ENCODE data around the gene MAPKAP1. TPM values are rescaled to one million over a fixed set of nuclear protein-coding genes. Genes with fewer than 3 reads are reported as not detected.

The MAPKAP1 gene
- total RNA-seq, 8 experiments from 2014 or later = 36.0 to 159 (median 58.8) TPM

DNA sequence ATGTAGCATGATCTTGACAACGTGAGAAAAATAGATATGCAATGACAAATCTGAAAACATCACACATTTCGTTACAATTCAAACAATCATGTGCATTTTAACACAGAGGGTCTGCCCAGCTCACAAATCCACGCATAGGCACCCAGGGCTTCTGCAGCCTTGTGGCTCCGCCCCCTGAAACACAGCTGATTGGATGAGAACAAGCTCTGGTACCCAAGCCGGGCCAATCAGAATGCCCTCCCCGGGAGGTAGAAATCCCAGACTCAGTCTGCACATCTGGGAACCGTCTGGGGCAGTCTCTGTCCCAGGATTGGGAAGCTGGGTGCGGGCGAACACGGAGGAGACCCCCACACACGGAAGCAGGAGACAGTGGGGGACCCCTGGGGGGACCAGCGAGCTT lies 307.8 kb downstream of the MAPKAP1 start:
- no peak for ATAC-seq (replicated peaks in 6 of 8)
- no peak overlapping the region for H3K4me3 ChIP-seq
- in situ Hi-C loops (cut with MboI; ENCODE audit: low pct_unique_long_range_greater_than_20kb in 2 of 9, low sequenced_read_pairs in 9 of 9, unreplicated experiment in 9 of 9) = no loop called here
- no peak overlapping the region for H3K27ac ChIP-seq
- WGBS, 10 experiments = 67 to 100% (median 88%) methylated on average over 1 to 4 of the region's 12 CpGs; no CpG with 5 or more reads in 1 of the 10 experiments
- H3K4me1 ChIP-seq (replicated peaks in 1 of 2) = no peaks in the 10 kb centered on the region

DNA sequence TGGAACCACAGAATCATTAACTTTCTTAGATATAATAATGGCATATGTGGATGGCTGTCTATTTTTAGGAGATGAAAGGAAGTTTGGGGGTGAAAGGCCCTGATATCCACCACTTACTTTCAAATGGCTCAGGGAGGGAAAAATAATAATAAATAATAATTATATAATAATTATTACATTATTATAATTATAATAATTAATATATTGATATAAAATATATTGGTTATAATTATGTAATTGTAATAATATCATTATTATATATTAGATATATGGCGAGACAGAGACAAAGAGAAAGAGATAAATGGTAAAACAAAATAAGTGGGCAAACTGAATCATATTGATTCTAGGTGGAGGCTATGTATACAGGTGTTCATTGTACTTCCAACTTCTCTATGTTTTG lies 308.8 kb downstream of the MAPKAP1 start:
- no peak overlapping the region for H3K4me3 ChIP-seq
- in situ Hi-C loops (cut with MboI; ENCODE audit: low pct_unique_long_range_greater_than_20kb in 2 of 9, low sequenced_read_pairs in 9 of 9, unreplicated experiment in 9 of 9) = no loop called here
- WGBS, 10 experiments = 44 to 100% (median 92%) methylated on average over 1 of the region's 1 CpG; no CpG with 5 or more reads in 1 of the 10 experiments
- H3K4me1 ChIP-seq (replicated peaks in 1 of 2) = no peaks in the 10 kb centered on the region
- H3K27ac ChIP-seq = no peak overlapping the region
- no peak for ATAC-seq (replicated peaks in 6 of 8)

DNA sequence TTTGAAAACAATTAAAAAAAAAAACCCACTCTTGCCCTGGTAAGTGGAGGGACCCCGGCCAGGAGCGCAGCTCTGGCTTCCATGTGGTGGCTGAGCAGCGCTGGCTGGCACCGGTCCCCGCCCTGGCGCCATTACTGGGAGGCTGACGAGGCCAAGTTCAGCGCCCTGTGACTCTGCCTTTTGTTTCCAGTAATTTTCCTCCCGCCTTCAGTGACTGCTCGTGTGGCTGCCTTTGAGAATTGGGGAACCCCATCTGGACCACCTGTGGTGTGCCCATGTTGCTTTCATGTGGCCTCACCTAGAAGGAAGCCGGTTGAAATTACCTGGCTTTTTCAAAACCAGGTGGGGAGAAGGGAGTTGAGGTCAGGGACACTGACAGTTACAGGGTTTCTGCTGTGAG lies 309.3 kb downstream of the MAPKAP1 start:
- H3K4me3 ChIP-seq = no peak overlapping the region
- in situ Hi-C loops (cut with MboI; ENCODE audit: low pct_unique_long_range_greater_than_20kb in 2 of 9, low sequenced_read_pairs in 9 of 9, unreplicated experiment in 9 of 9) = no loop called here
- no peak overlapping the region for H3K27ac ChIP-seq
- 13 to 100% (median 88%) methylated on average over 1 to 11 of the region's 11 CpGs; no CpG with 5 or more reads in 3 of the 10 experiments for WGBS, 10 experiments
- ATAC-seq (replicated peaks in 6 of 8) = peak in 1 of 8 experiments; percentile 20
- no peaks in the 10 kb centered on the region for H3K4me1 ChIP-seq (replicated peaks in 1 of 2)

DNA sequence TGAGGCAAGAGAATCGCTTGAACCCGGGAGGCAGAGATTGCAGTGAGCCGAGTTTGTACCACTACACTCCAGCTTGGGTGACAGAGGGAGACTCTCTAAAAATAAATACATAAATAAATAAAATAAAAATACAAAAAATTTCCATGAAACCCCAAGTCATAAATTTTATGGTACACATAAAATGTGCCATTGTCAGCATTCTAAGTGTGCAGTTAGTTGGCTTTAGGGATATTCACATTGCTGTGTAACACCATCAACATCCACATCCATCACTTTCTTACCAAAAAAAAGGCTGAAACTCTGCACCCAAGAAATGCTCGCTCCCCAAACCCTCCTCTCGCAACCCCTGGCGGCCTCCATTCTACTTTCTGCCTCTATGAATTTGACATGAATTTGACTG lies 310.2 kb downstream of the MAPKAP1 start:
- in situ Hi-C loops (cut with MboI; ENCODE audit: low pct_unique_long_range_greater_than_20kb in 2 of 9, low sequenced_read_pairs in 9 of 9, unreplicated experiment in 9 of 9) = no loop called here
- ATAC-seq (replicated peaks in 6 of 8) = no peak
- H3K4me3 ChIP-seq = no peak overlapping the region
- H3K27ac ChIP-seq = no peak overlapping the region
- 80 to 100% (median 94%) methylated on average over 1 to 6 of the region's 6 CpGs; no CpG with 5 or more reads in 3 of the 10 experiments for WGBS, 10 experiments
- no peaks in the 10 kb centered on the region for H3K4me1 ChIP-seq (replicated peaks in 1 of 2)

DNA sequence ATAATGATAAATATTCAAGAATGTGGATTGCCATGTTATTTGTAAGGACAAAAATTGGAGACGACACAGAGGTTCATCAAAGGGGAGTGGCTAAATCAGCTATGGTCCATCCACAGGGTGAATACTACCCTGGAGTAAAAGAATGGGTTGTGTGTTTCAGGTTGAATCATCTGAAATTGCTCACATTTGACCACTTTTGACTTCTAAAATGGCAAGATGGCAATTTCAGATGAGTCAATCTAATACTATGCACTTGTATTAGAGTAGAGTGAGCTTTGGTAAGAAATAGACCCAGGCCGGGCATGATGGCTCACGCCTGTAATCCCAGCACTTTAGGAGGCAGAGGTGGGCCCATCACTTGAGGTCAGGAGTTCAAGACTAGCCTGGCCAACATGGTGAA lies 313.6 kb downstream of the MAPKAP1 start:
- Histone ChIP-seq H3K4me1 (replicated peaks in 1 of 2) (no peaks in the 10 kb centered on the region), H3K27ac (no peak overlapping the region), H3K4me3 (no peak overlapping the region)
- ATAC-seq (replicated peaks in 6 of 8) = no peak
- in situ Hi-C loops (cut with MboI; ENCODE audit: low pct_unique_long_range_greater_than_20kb in 2 of 9, low sequenced_read_pairs in 9 of 9, unreplicated experiment in 9 of 9) = no loop called here
- 0 to 100% (median 87%) methylated on average over 1 to 3 of the region's 3 CpGs; no CpG with 5 or more reads in 4 of the 10 experiments for WGBS, 10 experiments

DNA sequence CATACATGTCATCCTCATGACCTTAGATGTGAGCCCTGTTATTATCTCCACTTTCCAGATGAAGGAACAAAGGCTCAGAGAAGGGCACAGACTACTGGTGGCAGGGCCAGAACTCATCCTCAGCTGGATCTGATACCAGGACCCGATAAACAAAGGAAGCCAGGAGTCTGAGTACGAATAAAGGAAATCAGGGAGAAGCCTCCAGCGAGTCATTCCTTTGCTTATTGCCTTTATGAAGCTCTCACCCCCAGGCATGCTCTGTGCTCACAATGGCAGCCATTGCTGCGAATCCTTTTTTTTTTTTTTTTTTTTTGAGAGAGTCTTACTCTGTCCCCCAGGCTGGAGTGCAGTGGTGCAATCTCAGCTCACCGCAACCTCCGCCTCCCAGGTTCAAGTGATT lies 315.3 kb downstream of the MAPKAP1 start:
- WGBS, 10 experiments = 80 to 100% (median 90%) methylated on average over 1 to 6 of the region's 6 CpGs; no CpG with 5 or more reads in 3 of the 10 experiments
- H3K4me3 ChIP-seq = no peak overlapping the region
- H3K27ac ChIP-seq = no peak overlapping the region
- in situ Hi-C loops (cut with MboI; ENCODE audit: low pct_unique_long_range_greater_than_20kb in 2 of 9, low sequenced_read_pairs in 9 of 9, unreplicated experiment in 9 of 9) = no loop called here
- ATAC-seq (replicated peaks in 6 of 8) = no peak
- no peaks in the 10 kb centered on the region for H3K4me1 ChIP-seq (replicated peaks in 1 of 2)

DNA sequence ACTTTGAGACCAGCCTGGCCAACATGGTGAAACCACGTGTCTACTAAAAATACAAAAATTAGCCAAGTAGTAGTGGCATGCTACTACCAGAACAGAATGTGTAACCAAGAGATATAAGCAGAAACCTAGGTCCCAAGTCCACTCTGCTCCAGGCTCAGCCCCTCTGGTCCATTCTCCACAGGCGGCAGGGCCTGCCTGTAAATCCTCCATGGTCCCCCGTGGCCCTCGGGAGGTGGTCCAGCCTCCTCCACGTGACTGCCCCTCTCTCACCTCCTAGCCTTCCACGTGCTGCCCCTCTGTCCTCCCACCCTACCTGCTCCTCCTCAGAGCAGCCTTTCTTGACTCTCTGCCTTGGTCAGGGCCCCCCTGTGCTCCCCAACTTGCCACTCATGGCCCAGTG lies 318.0 kb downstream of the MAPKAP1 start:
- Histone ChIP-seq H3K27ac (no peak overlapping the region), H3K4me1 (replicated peaks in 1 of 2) (no peaks in the 10 kb centered on the region), H3K4me3 (no peak overlapping the region)
- WGBS, 10 experiments = 17 to 100% (median 55%) methylated on average over 1 to 4 of the region's 6 CpGs; no CpG with 5 or more reads in 6 of the 10 experiments
- ATAC-seq (replicated peaks in 6 of 8) = no peak
- in situ Hi-C loops (cut with MboI; ENCODE audit: low pct_unique_long_range_greater_than_20kb in 2 of 9, low sequenced_read_pairs in 9 of 9, unreplicated experiment in 9 of 9) = no loop called here

DNA sequence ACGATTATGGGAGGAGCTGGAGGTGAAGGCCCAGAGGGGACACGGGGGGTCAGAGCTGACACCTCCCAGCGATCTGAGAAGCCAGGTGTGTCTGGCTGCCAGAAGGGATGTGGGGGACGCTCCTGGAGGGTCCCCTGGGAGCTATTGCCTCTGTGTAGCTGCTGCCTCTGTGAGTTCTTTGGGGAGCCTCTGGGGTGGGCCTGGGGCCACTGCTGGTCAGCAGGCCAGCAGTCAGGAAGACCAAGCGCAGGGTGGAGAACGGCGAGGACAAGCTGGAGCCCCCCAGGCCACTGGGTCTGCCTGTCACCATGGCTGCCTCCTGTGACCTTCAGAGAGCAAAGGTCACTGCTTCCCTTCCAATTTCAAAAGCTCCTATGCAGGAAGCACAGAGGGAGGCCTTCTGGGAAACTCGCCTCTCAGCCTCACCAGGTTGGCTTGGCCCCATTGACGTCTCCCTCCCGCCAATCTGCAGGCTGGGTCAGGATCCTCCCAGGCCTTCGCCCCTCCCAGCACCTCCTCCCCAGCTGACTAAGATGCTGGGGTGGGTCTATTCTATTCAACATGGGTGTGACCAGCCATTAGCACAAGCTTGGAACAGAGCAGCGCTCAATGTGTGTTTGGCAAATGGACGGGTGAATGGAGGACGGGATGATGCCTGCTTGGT lies 319.0 kb downstream of the MAPKAP1 start:
- in situ Hi-C loops (cut with MboI; ENCODE audit: low pct_unique_long_range_greater_than_20kb in 2 of 9, low sequenced_read_pairs in 9 of 9, unreplicated experiment in 9 of 9) = no loop called here
- 80 to 88% (median 81%) methylated on average over 1 to 10 of the region's 14 CpGs; no CpG with 5 or more reads in 7 of the 10 experiments for WGBS, 10 experiments
- Histone ChIP-seq H3K4me1 (replicated peaks in 1 of 2) (no peaks in the 10 kb centered on the region), H3K27ac (no peak overlapping the region), H3K4me3 (no peak overlapping the region)
- peak in 3 of 8 experiments; percentile 99 to 100 (median 99) for ATAC-seq (replicated peaks in 6 of 8)

Other genes starting within 250 kb of the MAPKAP1 start
- gene PBX3, start 40.2 kb upstream of the MAPKAP1 start, total RNA-seq = 100 to 1,000 TPM in 3 of 8 experiments, 10 to 100 TPM in 5; 24.0 to 157 (median 75.5) TPM